CD4-positive, alpha-beta T cell treated with Interleukin-15 for 4 hours (primary cell): ENCODE data around the gene NCR2.
"Not testable (repeated sequence)": the region's sequence is repeated elsewhere in the genome, so short reads cannot be mapped to it uniquely, and the experiment has no call there.

Experiments used
- DNase-seq: peaks from one replicate; pipeline ENCODE4 v3.0.0-alpha.2; 2020; ENCODE audit warnings: low spot score

NCR2 gene, protein sequence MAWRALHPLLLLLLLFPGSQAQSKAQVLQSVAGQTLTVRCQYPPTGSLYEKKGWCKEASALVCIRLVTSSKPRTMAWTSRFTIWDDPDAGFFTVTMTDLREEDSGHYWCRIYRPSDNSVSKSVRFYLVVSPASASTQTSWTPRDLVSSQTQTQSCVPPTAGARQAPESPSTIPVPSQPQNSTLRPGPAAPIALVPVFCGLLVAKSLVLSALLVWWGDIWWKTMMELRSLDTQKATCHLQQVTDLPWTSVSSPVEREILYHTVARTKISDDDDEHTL

DNA sequence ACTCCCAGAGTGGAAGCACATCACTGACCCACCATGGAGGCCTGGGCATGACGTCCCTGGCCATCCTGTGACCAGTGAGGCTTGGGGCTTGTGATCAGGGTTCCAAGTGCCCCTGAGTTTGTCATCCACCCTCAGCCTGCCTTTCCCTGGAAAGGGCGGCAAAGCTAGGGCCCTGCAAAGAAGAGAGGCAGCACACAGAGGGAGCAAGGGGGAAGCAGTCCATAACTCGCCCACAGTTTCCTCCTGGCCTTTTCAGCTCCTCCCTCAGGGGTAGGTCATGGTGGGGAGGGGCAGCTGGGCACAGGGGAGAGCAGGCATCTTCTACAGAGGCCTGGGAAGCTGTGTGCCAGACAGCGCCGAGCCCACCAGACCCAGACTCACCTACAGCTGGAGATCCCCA, at the start of gene NCR2:
Gene NCR2 (plus strand): TSS at position 313 of the 400 bp plus-strand sequence. CDS start 269 bp downstream, outside the sequence.
- DNase-seq: no peak

DNA sequence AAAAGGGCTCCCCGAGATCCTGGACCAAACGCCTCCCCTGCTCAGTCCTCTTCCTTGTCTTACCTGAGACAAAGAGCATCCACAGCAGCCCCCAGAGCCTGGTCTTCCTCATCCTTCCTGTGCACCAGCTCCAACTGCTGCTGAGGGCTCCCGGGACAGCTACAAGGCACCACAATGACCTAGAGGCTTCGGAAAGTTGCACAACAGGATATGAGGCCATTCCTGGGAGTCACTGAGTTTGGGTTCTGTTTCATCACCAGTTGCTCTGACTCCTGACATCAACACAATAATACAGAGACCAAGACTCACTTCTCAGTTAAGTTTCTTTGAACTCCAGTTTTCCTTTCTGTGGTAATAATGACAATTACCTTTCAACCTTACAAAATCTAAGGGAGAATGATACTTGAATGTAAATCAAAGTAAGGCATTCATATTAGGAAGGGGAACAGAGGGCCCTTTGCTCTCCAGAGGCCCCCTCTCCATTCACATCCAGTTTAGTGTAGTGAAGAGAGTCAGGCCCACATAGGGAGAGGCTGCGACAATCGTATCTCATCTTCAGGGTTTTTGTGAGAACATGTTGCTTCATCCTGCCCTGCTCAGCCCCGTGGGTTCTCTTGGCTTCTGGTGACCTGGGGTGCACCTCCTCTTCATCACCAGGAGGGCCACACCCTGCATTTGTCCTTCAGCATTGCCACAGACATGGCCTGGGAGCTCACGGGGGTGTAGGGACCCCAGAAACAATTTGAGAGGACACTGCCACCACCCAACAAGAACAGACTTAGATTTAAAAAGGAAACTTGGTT, 48.7 kb upstream of the NCR2 start, which contains the start of gene TREM1:
Gene TREM1 (minus strand): TSS at position 139 of the 803 bp plus-strand sequence. CDS start 27 bp downstream, at position 112.
- no peak for DNase-seq

DNA sequence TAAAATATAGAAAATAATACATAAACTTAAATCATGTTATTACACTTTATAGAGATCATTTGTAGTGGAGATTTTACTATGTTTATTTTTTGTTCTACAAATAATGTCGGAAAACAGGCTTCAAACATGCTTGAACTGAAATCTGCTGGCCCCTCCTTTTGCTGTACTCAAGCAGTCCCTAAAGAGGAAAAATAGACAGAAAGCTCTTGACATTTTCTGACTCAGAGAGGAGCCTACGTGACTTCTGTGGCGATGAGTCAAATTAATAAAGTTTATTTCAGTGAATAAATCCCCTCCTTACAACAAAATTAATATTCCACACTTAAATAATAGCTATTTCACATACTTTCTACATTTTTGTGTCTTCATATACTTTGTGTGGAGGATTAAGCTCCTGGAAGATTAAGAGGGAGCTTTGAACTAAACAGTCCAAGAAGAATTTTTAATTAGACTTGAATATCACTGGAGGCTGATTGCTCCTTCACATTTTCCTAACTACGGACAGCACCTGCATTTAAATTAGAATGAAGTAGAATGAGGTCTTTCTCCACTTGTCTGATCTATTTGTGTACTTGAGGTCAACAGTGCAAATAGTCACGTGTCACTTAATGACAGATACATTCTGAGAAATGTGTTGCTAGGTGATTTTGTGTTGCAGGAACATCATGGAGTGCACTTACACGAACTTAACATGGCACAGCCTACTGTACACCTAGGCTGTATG, 47.2 kb upstream of the NCR2 start:
- DNase-seq: no peak

DNA sequence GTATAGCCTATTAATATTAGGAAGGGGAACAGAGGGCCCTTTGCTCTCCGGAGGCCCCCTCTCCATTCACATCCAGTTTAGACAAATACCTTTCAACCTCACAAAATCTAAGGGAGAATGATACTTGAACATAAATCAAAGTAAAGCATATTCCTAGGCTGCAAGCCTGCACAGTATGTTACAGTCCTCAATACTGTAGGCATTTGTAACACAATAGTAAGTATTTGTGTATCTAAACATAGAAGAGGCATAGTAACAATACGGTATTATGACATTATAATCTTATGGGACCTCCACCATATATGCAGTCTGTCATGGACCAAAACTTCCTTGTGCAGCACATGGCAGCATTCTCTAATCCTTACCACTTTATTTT, 46.7 kb upstream of the NCR2 start:
- no peak for DNase-seq

DNA sequence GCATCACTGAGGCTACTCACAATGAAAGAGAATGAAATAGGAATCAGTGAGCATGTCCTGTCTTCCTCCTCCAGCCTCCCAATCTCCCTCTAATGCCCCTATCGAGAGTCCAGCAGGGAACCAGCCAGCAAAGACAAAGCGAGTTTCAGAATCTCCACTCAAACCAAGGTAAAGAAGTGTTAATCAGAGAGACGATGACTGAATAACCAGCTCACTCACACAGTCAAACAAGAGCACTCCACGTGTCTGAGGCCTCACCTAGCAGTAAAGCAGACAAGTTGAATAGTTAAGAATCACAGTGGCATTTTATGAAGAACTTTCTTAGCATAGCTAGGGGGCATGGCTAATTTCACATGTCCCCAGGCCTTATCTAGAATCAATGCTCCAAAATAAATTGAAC, 45.6 kb upstream of the NCR2 start:
- DNase-seq: no peak

DNA sequence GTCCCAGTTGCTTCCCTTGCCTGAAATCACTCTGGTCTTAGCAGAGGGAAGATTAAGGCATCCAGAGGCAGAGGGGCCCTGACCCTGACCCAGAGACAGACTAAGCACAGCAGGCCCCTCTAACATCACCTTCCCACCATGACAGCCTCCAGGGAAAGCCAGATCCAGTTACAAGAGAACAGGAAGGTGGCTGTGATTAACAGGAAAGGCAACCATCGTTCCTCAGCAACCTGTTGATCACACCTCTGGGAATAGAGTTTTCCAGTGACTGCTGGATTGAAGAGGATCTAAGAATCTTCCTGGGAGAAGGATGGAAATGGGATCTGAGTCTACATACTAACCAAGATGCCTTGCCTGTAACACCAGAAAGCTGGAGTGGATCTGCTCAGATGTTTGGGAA, 43.7 kb upstream of the NCR2 start:
- no peak for DNase-seq

DNA sequence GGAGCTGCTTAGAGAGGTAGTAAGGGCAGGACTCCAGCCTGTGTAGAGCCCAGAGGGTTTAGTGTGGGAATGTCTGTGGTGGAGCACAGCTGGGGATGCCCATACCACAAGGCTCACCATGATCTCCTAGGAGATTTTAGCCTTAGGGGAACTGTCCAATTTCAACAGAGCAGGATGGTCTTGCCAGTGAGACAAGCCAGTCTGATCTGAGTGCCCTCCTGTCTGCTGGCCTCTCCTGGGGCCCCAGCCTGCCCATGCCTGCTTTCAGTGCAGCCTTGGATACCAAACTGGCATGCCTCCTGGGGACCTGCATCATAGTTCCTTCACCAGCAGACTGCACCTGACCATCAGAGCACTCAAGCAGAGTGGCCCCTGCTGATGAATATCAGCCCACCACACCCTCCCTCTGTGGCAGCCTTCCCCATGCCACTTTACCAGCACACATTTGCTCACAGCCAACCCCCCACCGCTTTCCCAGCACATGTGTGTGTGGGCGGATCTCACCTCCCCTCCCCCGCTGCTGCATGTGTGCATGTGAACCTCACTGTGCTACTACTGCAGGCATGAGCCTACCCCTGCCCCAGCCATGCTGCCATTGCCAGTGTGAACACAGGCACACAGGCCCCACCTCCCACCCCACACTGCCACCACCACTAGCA, 41.1 kb upstream of the NCR2 start:
- no peak for DNase-seq

DNA sequence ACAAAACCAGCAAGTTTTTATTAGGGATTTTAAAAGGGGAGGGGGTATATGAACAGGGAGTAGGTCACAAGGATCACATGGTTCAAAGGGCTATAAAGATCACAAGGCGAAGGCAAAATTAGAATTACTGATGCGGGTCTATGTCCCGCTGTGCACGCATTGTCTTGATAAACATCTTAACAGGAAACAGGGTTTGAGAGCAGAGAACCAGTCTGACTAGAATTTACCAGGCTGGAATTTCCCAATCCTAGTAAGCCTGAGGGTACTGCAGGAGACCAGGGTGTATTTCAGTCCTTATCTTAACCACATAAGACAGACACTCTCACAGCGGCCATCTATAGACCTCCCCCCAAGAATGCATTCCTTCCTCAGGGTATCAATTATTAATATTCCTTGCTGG, 38.2 kb upstream of the NCR2 start:
- not testable (repeated sequence) for DNase-seq

DNA sequence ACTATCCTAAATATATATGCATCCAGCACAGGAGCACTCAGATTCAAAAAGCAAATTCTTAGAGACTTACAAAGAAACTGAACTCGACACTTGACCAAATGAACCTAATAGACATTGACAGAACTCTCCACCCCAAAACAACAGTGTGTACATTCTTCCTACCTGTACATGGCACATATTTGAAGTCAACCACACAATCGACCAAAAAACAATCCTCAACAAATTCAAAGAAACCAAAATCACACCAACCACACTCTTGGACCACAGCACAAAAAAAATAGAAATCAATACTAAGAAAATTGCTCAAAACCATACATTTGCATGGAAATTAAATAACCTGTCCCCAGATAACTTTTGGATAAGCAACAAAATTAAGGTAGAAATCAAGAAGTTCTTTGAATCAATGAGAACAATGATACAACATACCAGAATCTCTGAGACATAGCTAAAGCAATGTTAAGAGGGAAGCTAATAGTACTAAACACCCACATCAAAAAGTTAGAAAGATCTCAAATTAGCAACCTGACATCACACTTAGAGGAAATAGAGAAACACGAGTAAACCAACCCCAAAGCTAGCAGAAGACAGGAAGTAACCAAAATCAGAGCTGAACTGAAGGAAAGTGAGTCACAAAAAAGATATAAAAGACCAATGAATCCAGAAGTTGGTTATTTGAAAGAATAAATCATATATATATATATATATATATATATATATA, 36.5 kb upstream of the NCR2 start:
- DNase-seq: peak; percentile 64

DNA sequence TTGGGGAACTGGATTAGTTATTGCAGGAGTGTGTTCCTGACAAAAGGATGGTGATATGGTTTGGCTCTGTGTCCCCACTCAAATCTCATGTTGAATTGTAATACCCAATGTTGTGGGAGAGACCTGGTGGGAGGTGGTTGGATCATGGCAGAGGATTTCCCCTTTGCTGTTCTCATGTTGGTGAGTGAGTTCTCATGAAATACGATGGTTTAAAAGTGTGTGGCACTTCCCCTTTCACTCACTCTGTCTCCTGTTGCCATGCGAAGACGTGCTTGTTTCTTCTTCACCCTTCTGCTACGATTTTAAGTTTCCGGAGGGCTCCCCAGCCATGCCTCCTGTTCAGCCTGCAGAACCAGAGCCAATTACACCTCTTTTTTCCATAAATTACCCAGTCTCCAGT, 32.8 kb upstream of the NCR2 start:
- DNase-seq: no peak

DNA sequence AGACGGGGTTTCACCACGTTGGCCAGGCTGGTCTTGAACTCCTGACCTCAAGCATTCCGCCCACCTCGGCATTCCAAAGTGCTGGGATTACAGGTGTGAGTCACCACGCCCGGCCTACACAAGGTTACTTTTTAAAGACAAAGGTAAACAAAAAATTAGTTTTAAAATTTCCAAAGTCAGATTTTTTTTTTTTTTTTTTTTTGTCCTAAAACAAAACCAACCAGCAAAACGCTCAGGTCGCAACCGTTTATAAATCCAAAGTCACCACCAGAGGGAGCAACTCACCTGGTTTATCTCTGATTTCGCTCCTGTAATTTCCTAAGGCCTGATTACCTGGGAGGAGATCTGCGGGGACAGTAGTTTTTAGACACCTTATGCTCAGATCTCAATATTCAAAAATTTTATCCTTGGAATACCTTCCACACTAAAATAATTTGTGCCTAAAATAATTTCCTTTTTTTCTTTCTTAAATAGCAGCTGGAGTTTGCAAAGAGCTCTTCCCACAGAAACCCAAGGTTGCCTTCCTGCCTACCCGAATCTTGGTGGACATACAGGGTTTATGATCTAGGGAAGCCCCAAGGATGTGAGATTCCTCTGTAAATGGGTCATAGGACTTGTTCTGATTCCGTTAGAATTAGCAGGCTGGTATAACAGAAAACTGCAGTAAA, 29.1 kb upstream of the NCR2 start:
- peak; percentile 57 for DNase-seq

DNA sequence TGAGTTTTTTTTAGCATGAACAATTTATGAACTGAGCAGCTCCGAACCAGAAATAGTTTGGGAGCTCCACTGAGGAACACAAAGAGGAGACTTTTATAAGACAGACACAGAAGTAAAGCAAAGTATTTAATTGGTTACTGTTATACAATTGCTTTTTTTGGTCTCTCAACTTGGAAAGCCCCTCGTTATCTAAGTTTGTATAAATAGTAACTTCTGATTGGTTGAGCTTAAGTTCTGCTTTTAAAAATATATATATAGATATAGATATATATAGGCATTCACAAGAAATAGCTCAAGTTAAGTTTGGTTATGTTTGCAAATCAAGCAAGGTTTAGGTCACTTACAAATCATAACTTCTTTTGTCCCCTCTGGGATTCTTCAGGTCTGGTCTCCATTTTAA, 20.2 kb upstream of the NCR2 start:
- DNase-seq: no peak

DNA sequence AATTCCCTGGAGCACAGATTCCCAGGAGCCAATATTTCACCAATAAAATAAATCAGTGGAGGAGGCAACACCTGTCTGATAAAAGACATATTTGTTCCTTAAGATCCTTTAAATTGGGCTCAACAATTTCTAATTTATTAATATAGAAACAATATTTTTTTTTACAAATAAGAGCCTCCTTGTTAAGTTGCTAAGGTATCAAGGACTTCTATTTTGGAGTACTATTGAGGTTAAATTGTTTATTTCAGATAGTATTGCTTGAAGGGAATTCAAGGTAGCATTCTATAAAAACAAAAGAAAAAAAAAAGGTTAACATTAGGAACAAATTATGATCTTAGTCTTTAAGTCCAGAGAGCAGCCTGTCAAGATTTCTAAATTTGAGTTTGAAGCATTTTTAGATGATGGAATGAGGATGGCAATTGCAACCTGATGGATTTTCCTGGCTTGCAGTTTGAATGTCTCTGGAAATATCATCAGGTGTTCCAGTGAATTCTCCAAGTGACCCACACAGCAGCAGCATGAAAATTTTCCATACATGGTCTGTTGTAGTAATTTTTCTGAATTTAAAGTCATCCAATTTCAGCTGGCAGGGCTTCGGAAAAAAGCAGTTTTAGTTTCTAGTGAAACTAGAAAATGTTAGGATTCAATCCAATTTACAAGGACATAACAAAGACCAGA, 19.3 kb upstream of the NCR2 start:
- DNase-seq: no peak

DNA sequence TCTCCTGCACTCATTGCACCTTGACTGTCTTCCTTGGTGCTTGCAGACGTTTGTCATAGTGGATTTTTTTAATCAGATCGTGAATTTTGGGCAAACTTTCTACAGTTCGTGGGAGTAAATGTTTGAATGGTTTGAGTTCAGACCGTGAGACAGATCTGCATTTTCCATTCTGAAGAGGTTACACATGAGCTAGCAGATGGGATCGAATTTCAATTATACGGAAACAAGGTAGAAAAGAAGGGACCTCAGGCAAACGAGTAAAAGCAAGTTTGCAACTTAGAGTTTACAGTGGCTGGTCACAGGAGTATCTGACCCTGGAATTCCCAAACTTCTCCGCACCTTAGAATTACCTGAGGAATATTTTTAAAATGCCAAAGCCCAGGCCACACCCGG, 17.2 kb upstream of the NCR2 start:
- DNase-seq: no peak

DNA sequence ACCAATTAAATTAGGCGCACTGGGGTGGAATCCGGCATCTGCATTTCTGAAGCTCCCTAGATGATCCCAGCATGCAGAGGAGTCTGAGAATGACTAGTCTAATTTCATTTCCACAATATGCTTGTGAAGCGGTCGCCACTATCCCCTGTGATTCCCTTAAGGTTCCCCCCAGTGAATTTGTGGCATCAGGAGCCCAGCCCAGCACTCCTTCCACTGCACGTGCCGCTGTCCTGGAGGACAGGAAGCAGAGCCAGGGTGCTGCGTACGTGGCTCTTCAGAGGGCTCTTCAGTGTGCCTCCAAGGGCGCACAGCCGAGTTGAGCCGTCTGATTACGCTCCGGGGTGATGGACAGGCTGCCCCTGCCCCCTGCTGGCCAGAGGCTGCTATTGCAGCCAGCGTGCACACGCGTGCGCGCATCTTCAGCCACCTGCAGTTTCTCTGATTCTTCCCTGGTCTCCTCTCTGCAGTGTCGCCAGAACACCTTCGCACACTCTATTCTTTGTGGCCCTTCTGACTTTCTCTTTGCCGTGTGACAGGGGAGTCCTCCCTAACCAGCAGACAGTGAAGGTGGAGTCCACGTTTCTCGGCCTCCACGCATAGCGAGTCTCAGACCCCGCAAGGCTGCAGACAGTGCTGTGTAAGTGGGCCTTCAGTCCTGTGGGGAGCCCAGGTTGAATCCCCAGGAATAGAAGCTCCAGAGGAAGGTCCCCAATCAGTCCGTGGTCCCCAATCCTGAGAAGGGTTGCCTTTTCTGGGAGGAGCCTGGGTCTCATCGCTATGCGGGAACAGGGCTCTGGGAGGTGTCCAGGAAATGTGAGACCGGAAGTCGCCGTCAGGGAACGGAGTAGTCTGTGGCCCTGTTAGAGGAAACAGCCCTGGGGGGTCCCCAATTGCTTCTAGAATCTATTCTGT, 16.5 kb upstream of the NCR2 start:
- DNase-seq: peak; percentile 83

DNA sequence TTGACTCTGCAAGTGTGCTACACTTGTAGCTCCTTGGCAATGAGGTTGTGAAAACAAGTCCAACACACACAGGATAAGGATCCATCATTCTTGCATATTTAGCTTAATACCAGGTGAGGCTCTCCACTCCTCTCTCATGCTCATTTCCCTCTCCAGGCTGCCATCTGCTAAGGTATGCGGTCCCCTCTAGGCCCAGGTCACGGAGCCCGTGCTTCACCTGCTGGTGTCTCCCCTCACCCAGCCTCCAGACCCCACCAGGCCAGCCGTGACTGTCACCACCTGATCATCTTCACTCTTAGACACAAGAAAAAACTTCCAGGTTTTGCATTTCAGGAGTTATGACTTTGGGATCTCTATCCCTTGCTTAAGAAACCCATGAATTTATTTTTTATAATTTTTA, 14.2 kb upstream of the NCR2 start:
- no peak for DNase-seq

DNA sequence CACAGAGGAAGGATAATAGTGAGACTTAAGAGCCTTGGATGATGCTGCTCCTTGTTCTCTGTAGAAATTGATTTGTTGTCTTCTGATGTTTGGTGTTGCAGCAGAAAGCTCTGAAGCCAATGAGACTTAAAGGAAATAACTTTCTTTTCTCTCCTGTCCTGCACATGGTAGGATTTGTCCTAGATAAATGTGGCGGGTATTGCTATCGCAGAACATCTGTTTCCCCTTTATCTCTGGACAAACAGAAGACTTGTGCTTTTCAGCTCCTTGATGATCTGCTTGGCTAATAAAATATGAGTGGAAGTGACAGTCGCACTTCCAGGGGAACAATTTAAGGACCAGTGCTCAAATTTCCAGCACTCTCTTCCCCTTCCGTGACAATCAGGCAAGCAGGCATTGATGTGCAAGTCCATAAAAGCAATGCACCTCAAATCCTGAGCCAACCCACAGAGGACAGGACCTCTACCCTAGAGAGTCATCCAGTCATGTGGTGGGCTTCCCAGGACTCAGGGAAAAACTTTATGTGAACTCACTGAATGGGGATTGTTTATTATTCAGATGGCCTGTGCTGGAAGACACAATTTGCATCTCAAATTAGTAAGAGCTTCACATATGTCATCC, 9.9 kb upstream of the NCR2 start:
- no peak for DNase-seq

DNA sequence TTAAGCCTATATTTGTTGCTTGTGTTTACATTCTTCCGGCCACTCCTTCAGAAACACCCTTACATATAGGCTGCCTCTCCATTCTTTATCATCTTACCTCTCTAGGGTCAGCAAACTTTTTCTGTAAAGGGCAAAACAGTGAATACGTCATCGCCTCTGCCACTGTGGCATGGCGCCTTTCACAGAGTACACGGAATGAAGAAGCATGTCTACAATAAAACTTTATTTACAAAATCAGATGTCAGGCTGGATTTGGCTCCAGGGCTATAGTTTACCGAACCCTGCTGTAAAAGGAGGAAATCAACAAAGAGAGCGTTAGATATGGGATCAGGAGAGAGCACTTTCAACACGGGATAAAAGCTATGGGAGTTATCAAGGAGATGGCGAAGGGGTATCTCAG, 9.3 kb upstream of the NCR2 start:
- DNase-seq: no peak

DNA sequence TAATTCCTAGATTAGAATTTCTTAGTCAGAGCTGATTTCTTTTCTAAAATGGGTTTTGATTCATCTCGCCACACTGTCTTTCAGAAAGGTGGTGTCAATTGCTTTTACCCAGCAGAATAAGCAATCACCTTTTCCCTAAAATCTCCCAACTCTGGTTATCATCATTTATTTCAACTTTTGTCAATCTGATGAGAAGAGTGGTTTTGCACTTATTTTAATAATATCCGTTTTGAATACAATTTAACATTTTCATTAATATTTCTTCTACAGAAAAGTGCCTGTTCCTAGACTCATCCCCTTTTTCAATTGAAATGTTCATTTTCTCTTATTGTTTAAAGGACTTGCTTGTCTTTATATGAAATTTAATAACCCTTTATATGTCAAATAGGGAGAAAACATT, 8.2 kb upstream of the NCR2 start:
- no peak for DNase-seq
